K562 (cell line): Measurements from ENCODE around the gene AHNAK. TPM values are rescaled to one million over a fixed set of nuclear protein-coding genes. Genes with fewer than 3 reads are reported as not detected.

Experiments
- ARID4B ChIP-seq: sonication (generic); formaldehyde crosslinking; IDR thresholded peaks from 2 replicates; pipeline ENCODE4 v1.8.0; 2022; ENCODE audit warnings: mild to moderate bottlenecking, missing genetic modification reagents
- CTBP1 ChIP-seq: fragments of 450-650 bp; IDR thresholded peaks from 2 replicates; pipeline ENCODE4 v1.6.1; 2016; ENCODE audit warnings: borderline replicate concordance
- ESRRB ChIP-seq: fragments of 250-450 bp; sonication (Bioruptor Pico); IDR thresholded peaks from 2 replicates; pipeline ENCODE4 v1.5.0; 2020; ENCODE audit warnings: mild to moderate bottlenecking, moderate library complexity, borderline replicate concordance
- ETV1 ChIP-seq: fragments of 450-650 bp; conservative IDR thresholded peaks from 2 replicates; pipeline ENCODE4 v1.6.1; 2016; ENCODE audit warnings: missing genetic modification characterization, control low read depth, low read depth, missing compliant biosample characterization
- FOS ChIP-seq: IDR thresholded peaks from 3 replicates; pipeline ENCODE4 v1.6.1; 2011; ENCODE audit not compliant: insufficient read length; ENCODE audit errors: extremely low read depth
- GMEB1 ChIP-seq: fragments of 250-450 bp; sonication (Bioruptor Pico); IDR thresholded peaks from 2 replicates; pipeline ENCODE4 v1.4.0; 2020; ENCODE audit warnings: mild to moderate bottlenecking
- PHF8 ChIP-seq: fragments of 200-600 bp; sonication (generic); IDR thresholded peaks from 2 replicates; pipeline ENCODE4 v1.6.1; 2012; ENCODE audit warnings: mixed run types, mild to moderate bottlenecking, inconsistent platforms, low read length, moderate library complexity, borderline replicate concordance
- TEAD1 ChIP-seq, 2 experiments: fragments of 450-650 bp in 1 of 2; sonication (generic) in 1 of 2; formaldehyde crosslinking; IDR thresholded peaks; 2 replicates each; pipeline versions ENCODE4 v1.4.0 to v1.8.0; 2020 to 2022; ENCODE audit warnings: mild to moderate bottlenecking in 2 of 2, missing genetic modification reagents in 1 of 2
- ZHX1 ChIP-seq: fragments of 150-350 bp; conservative IDR thresholded peaks from 2 replicates; pipeline ENCODE4 v1.6.1; 2014; ENCODE audit warnings: low read length
- ZNF561 ChIP-seq: fragments of 450-650 bp; formaldehyde crosslinking; conservative IDR thresholded peaks from 2 replicates; pipeline ENCODE4 v1.4.0; 2020; ENCODE audit warnings: mild to moderate bottlenecking, moderate library complexity
- ZSCAN32 ChIP-seq: fragments of 450-650 bp; formaldehyde crosslinking; IDR thresholded peaks from 2 replicates; pipeline ENCODE4 v1.4.0; 2020; ENCODE audit warnings: mild to moderate bottlenecking, moderate library complexity
- polyA plus RNA-seq, 8 experiments: library from polyadenylated mRNA; depleted of rRNA in 4 of 8; stranded (reverse) in 5 of 8; unstranded in 3 of 8; fragments of >200 nt; fragmentation: Nextera tagmentation in 2 of 8; fragmentation: Illumina TruSeq in 1 of 8; extraction: Ambion mirVana in 2 of 8; extraction: Trizol in 1 of 8; gene quantifications; 2 replicates each; pipeline versions ENCODE4 v1.2.1 to v1.2.3, GENCODE V29; 2011 to 2014; ENCODE audit warnings: inconsistent platforms in 1 of 8, missing spikeins in 1 of 8
- total RNA-seq, 7 experiments: library from RNA; depleted of rRNA in 6 of 7; stranded (reverse); fragments of >200 nt in 6 of 7; fragmentation: Illumina TruSeq in 2 of 7; extraction: Trizol in 2 of 7; gene quantifications; 2 replicates each; pipeline versions ENCODE4 v1.2.1 to v1.2.3, GENCODE V29; 2011 to 2021; ENCODE audit warnings: low replicate concordance in 1 of 7
- TF ChIP-seq, protein P1 (sequence below): fragments of 450-650 bp; conservative IDR thresholded peaks from 2 replicates; pipeline ENCODE4 v1.6.1; 2016; ENCODE audit warnings: missing genetic modification characterization, low read depth, mild to moderate bottlenecking, missing compliant biosample characterization, moderate library complexity
- TF ChIP-seq, protein P2 (sequence below): fragments of 450-650 bp; IDR thresholded peaks from 2 replicates; pipeline ENCODE4 v1.7.1; 2018; ENCODE audit warnings: mild to moderate bottlenecking, low read depth; ENCODE audit not compliant: partially characterized antibody

AHNAK gene
- total and polyA plus RNA-seq, 9 of the 15 experiments (the other 6 are each of a cell fraction or from before 2014, with no cell fraction given), result 1.5 to 89.7 (median 45.0) TPM

DNA sequence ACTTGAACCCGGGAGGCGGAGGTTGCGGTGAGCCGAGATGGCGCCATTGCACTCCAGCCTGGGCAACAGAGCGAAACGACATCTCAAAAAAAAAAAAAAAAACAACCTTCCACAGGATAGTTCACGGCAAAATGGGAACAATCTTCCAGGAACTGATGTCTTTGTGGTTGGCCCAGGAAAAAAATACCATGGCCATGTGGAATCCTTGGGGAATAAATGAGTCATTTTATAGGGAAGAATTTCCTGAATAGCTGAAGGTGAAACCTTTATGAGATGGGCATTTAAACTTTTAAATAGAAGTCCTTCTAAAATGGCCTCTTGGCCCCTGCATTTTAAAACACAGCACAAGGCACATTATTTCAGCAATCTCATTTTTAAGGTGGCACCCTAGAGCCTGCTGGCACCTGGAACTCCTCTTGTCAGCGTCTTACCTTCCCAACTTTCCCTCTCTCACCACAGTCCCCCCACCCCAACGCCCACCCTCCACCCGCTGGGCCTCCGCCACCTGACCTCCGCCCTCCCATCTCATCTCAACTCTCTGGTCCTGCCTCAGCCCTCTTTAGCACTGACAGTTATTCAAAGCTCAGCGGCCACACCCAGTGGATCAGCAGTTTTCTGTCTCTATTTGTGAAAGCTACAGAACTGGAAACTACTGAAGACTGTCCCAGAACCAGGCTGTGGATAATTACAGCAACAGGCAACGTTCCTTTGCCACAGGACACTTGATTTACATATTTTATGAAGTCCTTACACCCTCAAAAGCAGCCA, 84.7 kb downstream of the AHNAK start (continued):
- no peak for TF ChIP-seq TEAD1 (CRISPR knock-in tag; IDR thresholded peaks at IDR 0.05)
- no peak for TF ChIP-seq ZNF561 (CRISPR knock-in tag)
- TF ChIP-seq, protein P1, sequence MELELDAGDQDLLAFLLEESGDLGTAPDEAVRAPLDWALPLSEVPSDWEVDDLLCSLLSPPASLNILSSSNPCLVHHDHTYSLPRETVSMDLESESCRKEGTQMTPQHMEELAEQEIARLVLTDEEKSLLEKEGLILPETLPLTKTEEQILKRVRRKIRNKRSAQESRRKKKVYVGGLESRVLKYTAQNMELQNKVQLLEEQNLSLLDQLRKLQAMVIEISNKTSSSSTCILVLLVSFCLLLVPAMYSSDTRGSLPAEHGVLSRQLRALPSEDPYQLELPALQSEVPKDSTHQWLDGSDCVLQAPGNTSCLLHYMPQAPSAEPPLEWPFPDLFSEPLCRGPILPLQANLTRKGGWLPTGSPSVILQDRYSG (tag), result 0 out of 2 replicates have a peak, but pooled peaks have one; percentile 25
- 0 out of 2 replicates have a peak, but pooled peaks have one; percentile 11 for TF ChIP-seq PHF8
- TF ChIP-seq ZSCAN32 (CRISPR knock-in tag), result no peak
- no peak for TF ChIP-seq ETV1 (tag)
- TF ChIP-seq GMEB1 (CRISPR knock-in tag), result no peak
- TF ChIP-seq, protein P2, sequence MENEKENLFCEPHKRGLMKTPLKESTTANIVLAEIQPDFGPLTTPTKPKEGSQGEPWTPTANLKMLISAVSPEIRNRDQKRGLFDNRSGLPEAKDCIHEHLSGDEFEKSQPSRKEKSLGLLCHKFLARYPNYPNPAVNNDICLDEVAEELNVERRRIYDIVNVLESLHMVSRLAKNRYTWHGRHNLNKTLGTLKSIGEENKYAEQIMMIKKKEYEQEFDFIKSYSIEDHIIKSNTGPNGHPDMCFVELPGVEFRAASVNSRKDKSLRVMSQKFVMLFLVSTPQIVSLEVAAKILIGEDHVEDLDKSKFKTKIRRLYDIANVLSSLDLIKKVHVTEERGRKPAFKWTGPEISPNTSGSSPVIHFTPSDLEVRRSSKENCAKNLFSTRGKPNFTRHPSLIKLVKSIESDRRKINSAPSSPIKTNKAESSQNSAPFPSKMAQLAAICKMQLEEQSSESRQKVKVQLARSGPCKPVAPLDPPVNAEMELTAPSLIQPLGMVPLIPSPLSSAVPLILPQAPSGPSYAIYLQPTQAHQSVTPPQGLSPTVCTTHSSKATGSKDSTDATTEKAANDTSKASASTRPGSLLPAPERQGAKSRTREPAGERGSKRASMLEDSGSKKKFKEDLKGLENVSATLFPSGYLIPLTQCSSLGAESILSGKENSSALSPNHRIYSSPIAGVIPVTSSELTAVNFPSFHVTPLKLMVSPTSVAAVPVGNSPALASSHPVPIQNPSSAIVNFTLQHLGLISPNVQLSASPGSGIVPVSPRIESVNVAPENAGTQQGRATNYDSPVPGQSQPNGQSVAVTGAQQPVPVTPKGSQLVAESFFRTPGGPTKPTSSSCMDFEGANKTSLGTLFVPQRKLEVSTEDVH, result no peak
- no peak for TF ChIP-seq FOS
- TF ChIP-seq ZHX1, result no peak
- TF ChIP-seq ESRRB, result no peak
- TF ChIP-seq CTBP1, result peak; percentile 56; the same call in 1 of the 2 replicates
- no peak for TF ChIP-seq ARID4B (CRISPR knock-in tag)
